WTC11 (cell line): ENCODE results near the gene NCKAP5.
A peak's percentile ranks its signal among the peaks of the same experiment; 100 is the strongest.

ENCODE experiments used
- CREB1 ChIP-seq: sonication (generic); formaldehyde crosslinking; IDR thresholded peaks from 2 replicates; pipeline ENCODE4 v1.8.0; 2023; ENCODE audit warnings: mild to moderate bottlenecking, missing genetic modification reagents
- CTCF ChIP-seq: fragments of 200-600 bp; IDR thresholded peaks from 2 replicates; pipeline ENCODE4 v1.8.0; 2022; ENCODE audit warnings: antibody characterized with exemption
- ERG ChIP-seq: fragments of 250-450 bp; sonication (Bioruptor Pico); IDR thresholded peaks from 2 replicates; pipeline ENCODE4 v1.8.0; 2021; ENCODE audit warnings: mild to moderate bottlenecking
- GRHL2 ChIP-seq: fragments of 250-450 bp; sonication (Bioruptor Pico); IDR thresholded peaks from 2 replicates; pipeline ENCODE4 v1.8.0; 2022; ENCODE audit warnings: mild to moderate bottlenecking, moderate library complexity; ENCODE audit not compliant: insufficient replicate concordance, severe bottlenecking
- GTF2I ChIP-seq: fragments of 250-450 bp; sonication (Bioruptor Pico); conservative IDR thresholded peaks from 2 replicates; pipeline ENCODE4 v1.4.0; 2021; ENCODE audit warnings: mild to moderate bottlenecking
- MAX ChIP-seq: sonication (generic); formaldehyde crosslinking; IDR thresholded peaks from 2 replicates; pipeline ENCODE4 v1.8.0; 2022; ENCODE audit warnings: mild to moderate bottlenecking, missing genetic modification reagents
- NFYB ChIP-seq: sonication (generic); formaldehyde crosslinking; conservative IDR thresholded peaks from 2 replicates; pipeline ENCODE4 v1.8.0; 2022; ENCODE audit warnings: low read depth, missing genetic modification reagents
- NR3C1 ChIP-seq: sonication (generic); formaldehyde crosslinking; conservative IDR thresholded peaks from 2 replicates; pipeline ENCODE4 v1.8.1; 2023; ENCODE audit warnings: low read depth, mild to moderate bottlenecking, missing genetic modification reagents
- SMAD4 ChIP-seq: sonication (generic); formaldehyde crosslinking; IDR thresholded peaks from 2 replicates; pipeline ENCODE4 v1.8.0; 2022; ENCODE audit warnings: mild to moderate bottlenecking, missing genetic modification reagents
- USF2 ChIP-seq: sonication (generic); formaldehyde crosslinking; IDR thresholded peaks from 2 replicates; pipeline ENCODE4 v1.8.1; 2023; ENCODE audit warnings: mild to moderate bottlenecking, missing genetic modification reagents, moderate library complexity
- ZNF138 ChIP-seq: sonication (generic); formaldehyde crosslinking; conservative IDR thresholded peaks from 2 replicates; pipeline ENCODE4 v1.8.1; 2022; ENCODE audit warnings: mild to moderate bottlenecking, moderate library complexity, missing genetic modification reagents
- ZNF219 ChIP-seq: sonication (generic); formaldehyde crosslinking; IDR thresholded peaks from 2 replicates; pipeline ENCODE4 v1.8.0; 2023; ENCODE audit warnings: missing genetic modification reagents, mild to moderate bottlenecking, borderline replicate concordance
- ZNF263 ChIP-seq: sonication (generic); formaldehyde crosslinking; IDR thresholded peaks from 2 replicates; pipeline ENCODE4 v1.8.1; 2022; ENCODE audit warnings: low read depth, mild to moderate bottlenecking, moderate library complexity, missing genetic modification reagents

GRCh38 chr2:133600266-133600928, 32.1 kb upstream of the NCKAP5 start:
- TF ChIP-seq CTCF (no peak), ZNF138 (CRISPR knock-in tag) (no peak), NR3C1 (CRISPR knock-in tag) (no peak), NFYB (CRISPR knock-in tag) (no peak), GRHL2 (CRISPR knock-in tag) (no peak), CREB1 (CRISPR knock-in tag) (no peak), GTF2I (CRISPR knock-in tag) (no peak), SMAD4 (CRISPR knock-in tag) (no peak), ZNF219 (CRISPR knock-in tag) (no peak), USF2 (CRISPR knock-in tag) (peak; percentile 44), ERG (CRISPR knock-in tag) (no peak), MAX (no peak), ZNF263 (CRISPR knock-in tag) (no peak)
